ENCODE results near the gene CAPN13.

- TF ChIP-seq, protein P1, sequence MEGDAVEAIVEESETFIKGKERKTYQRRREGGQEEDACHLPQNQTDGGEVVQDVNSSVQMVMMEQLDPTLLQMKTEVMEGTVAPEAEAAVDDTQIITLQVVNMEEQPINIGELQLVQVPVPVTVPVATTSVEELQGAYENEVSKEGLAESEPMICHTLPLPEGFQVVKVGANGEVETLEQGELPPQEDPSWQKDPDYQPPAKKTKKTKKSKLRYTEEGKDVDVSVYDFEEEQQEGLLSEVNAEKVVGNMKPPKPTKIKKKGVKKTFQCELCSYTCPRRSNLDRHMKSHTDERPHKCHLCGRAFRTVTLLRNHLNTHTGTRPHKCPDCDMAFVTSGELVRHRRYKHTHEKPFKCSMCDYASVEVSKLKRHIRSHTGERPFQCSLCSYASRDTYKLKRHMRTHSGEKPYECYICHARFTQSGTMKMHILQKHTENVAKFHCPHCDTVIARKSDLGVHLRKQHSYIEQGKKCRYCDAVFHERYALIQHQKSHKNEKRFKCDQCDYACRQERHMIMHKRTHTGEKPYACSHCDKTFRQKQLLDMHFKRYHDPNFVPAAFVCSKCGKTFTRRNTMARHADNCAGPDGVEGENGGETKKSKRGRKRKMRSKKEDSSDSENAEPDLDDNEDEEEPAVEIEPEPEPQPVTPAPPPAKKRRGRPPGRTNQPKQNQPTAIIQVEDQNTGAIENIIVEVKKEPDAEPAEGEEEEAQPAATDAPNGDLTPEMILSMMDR (IDR thresholded peaks at IDR 0.05) = no peak
- no peak for TF ChIP-seq EZH2 (IDR thresholded peaks at IDR 0.05; ENCODE audit: borderline replicate concordance, insufficient read depth, low read depth, low read length, poor library complexity, severe bottlenecking)
Observed at GRCh38 chr2:30692829-30693275, 114.4 kb downstream of the CAPN13 start.
